ENCODE results near the gene TSACC. TPM values are rescaled to one million over a fixed set of nuclear protein-coding genes. Genes with fewer than 3 reads are reported as not detected.

Gene TSACC
- total and polyA plus RNA-seq, 9 of the 15 experiments (the other 6 are each of a cell fraction or from before 2014, with no cell fraction given): 0.45 to 7.4 (median 2.6) TPM

DNA sequence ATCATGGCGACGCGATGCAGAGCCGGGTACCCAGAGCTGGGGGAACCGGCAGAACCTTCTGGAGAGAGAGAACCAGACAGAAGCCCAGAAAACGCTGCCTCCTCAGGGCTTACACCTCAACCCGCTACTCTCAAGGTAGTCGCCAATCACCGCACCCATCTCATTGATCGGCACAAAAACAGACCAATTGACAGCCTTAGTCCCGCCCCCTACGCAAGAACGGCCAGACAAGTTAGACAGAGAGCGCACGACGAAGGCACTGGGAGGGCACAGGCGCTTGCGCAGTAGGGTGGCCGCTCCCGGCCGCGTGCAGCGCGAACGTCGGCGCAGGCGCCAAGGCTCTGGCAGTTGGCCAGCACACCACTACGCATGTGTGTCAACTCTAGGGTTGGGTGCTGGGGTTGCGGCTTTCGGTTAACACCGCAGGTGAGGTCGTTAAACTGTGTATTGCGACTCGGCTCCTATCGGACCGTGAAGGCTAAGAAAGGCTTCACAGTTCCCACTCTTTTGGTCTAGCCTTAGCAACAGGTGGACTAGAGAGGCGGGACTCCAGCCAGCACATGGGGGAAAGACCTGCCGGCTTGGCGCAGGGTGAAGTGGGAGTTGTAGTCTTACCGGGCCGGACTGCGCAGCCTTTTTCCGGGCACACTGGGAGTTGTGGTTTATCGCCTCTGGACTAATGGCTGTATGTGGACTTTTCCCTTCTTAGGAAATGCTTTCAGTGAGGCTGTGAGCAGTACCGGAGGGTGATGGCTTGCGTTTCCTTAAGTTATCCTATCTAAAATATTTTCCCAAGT is at the start of gene TSACC, which contains the start of gene CCT3 (continued):
- TF ChIP-seq, protein P1, sequence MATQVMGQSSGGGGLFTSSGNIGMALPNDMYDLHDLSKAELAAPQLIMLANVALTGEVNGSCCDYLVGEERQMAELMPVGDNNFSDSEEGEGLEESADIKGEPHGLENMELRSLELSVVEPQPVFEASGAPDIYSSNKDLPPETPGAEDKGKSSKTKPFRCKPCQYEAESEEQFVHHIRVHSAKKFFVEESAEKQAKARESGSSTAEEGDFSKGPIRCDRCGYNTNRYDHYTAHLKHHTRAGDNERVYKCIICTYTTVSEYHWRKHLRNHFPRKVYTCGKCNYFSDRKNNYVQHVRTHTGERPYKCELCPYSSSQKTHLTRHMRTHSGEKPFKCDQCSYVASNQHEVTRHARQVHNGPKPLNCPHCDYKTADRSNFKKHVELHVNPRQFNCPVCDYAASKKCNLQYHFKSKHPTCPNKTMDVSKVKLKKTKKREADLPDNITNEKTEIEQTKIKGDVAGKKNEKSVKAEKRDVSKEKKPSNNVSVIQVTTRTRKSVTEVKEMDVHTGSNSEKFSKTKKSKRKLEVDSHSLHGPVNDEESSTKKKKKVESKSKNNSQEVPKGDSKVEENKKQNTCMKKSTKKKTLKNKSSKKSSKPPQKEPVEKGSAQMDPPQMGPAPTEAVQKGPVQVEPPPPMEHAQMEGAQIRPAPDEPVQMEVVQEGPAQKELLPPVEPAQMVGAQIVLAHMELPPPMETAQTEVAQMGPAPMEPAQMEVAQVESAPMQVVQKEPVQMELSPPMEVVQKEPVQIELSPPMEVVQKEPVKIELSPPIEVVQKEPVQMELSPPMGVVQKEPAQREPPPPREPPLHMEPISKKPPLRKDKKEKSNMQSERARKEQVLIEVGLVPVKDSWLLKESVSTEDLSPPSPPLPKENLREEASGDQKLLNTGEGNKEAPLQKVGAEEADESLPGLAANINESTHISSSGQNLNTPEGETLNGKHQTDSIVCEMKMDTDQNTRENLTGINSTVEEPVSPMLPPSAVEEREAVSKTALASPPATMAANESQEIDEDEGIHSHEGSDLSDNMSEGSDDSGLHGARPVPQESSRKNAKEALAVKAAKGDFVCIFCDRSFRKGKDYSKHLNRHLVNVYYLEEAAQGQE (IDR thresholded peaks at IDR 0.05; ENCODE audit: borderline replicate concordance): no peak
- TF ChIP-seq, protein P1 (CRISPR knock-in tag; IDR thresholded peaks at IDR 0.05; ENCODE audit: low read depth): no peak
- TF ChIP-seq LCOR (CRISPR knock-in tag; IDR thresholded peaks at IDR 0.05): no peak
- TF ChIP-seq, protein P2, sequence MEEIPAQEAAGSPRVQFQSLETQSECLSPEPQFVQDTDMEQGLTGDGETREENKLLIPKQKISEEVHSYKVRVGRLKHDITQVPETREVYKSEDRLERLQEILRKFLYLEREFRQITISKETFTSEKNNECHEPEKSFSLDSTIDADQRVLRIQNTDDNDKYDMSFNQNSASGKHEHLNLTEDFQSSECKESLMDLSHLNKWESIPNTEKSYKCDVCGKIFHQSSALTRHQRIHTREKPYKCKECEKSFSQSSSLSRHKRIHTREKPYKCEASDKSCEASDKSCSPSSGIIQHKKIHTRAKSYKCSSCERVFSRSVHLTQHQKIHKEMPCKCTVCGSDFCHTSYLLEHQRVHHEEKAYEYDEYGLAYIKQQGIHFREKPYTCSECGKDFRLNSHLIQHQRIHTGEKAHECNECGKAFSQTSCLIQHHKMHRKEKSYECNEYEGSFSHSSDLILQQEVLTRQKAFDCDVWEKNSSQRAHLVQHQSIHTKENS (CRISPR knock-in tag; IDR thresholded peaks at IDR 0.05): no peak
- TF ChIP-seq GATA2 (CRISPR knock-in tag; IDR thresholded peaks at IDR 0.05): no peak
- no peak for TF ChIP-seq ZNF232 (CRISPR knock-in tag; IDR thresholded peaks at IDR 0.05)
- TF ChIP-seq BMI1 (IDR thresholded peaks at IDR 0.05; ENCODE audit: low read length): no peak

All from K562 (cell line).